DMS 273 (cell line): Measurements from ENCODE around the gene SGMS1.
"Not testable (repeated sequence)": the region's sequence is repeated elsewhere in the genome, so short reads cannot be mapped to it uniquely, and the experiment has no call there.

Experiments
- DNase-seq: peaks from one replicate; lab custom pipeline; 2025; ENCODE audit not compliant: unreplicated experiment; lab: John Stamatoyannopoulos, UW

The SGMS1 gene

DNA sequence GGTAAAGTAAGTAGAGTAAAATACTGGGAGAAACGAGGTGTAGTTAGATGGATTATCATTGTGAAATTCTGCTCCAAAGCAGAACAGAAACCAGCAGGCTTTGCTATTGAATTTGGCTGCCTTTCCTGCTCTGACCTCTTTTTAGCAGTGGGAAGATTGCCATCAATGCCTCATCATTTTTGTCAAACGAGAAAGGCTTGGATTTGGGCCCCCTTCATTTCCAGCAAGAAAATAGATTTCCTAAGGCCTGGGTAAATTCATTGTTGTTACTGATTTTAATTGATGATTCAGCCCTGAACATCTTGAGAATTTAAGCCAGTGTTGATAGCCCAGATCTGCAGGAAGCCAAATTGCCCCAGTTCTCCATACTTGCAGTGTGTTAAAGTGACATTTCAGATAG, 337.2 kb downstream of the SGMS1 start:
- no peak for DNase-seq

DNA sequence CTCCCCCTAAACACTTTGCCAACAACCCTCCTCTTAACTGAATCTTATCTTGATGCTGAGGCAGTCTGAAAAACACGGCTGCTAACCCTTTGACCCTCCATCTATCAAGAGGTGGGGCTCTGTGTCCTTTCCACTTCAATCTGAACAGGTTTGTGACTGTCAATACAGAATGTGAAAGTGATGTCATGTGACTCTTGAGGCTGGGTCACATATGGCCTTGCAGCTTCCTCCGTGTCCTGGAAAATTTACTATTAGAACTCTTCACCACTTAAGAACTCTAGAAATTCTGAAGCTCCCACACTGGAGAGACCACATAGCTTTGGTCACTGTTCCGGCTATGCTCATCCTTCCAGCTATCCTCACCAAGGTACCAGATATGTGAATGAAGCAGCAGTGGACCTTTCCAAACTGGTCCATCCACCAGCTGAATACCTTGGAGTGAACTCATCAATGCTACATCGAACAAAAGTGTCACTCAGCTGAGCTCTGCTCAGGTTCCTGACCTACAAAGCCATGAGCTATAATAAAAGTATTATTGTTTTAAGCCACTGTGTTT, 341.7 kb downstream of the SGMS1 start:
- DNase-seq: no peak

DNA sequence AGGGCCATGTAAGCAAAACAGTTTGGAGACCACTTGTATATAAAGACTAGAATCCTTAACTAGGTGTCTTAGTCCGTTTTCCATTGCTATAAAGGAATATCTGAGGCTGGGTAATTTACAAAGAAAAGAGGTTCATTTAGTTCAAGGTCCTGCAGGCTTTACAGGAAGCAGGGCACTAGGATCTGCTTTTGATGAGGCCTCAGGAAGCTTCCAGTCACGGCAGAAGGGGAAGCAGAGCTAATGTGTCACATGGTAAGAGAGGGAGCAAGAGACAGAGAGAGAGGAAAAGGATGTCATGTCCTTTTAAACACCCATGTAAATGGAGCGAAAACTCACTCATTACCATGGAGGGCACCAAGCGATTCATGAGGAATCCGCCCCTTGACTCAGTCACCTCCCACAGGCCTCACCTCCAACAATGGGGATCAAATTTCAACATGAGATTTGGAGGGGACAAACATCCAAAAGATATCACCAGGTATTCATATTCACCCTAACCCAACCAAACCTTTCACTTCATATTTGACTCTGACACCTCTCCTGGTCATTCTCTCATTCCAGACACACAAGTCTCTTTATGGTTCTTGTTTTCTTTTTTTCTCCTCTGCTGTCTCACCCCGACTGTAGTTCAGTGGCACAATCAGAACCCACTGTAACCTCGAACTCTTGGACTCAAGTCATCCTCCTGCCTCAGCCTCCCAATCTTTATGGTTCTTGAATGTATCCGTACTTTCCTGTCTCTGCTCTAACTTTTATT, 342.4 kb downstream of the SGMS1 start:
- DNase-seq: no peak

DNA sequence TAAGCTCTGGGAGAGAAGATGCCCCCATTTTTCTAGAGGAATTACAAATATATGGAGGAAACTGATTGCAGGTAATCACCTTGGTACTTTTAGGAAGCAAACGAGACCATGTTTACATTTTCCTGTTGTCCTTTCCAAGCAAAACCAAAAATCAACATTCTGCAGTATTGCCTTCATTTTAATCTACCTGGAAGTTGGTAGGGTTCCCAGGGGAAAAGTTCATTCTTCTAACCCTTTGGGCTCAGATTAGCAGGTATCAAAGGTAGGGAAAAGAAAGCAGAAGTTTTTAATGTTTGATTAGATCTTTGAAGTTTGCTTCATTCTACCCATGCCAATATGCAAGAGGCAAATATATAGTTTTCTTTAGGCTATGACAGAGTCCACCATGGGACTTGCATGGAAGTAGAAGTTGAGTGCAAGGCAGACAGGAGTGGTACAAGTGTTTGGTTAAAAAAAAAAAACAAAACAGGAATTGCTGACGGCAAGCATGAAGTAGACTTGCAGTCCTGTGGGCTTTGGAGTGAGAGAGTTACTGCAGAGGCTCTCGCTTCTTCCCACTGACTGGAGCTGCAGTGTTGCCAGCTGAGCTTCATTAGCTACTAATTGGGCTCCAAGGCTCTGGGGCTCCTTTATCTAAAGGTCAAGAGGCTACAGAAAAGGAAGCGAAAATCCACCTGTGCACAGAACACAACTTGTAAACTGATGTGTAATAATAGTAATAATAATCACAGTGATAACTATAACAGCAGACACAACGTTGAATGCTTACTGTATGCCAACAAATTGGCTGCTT, 343.5 kb downstream of the SGMS1 start:
- no peak for DNase-seq

DNA sequence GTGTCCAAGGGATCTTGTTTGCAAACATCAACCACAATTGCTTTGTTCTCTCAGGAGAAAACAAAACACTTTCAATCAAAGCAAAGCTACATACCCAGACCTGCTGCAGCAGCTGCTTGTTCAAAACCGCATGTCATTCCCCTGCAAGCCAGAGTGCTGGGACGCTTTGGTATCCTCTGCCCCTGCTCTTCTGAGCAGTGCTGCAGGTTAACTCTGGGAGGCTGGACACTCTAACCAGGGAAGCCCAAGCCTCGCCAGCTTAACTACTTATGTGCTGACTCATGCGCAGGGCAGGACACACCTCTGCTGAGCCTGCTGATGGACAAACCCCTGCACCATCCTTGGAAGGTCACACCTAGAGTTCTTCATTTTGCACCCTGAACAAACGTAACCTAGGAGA, 344.3 kb downstream of the SGMS1 start:
- no peak for DNase-seq

DNA sequence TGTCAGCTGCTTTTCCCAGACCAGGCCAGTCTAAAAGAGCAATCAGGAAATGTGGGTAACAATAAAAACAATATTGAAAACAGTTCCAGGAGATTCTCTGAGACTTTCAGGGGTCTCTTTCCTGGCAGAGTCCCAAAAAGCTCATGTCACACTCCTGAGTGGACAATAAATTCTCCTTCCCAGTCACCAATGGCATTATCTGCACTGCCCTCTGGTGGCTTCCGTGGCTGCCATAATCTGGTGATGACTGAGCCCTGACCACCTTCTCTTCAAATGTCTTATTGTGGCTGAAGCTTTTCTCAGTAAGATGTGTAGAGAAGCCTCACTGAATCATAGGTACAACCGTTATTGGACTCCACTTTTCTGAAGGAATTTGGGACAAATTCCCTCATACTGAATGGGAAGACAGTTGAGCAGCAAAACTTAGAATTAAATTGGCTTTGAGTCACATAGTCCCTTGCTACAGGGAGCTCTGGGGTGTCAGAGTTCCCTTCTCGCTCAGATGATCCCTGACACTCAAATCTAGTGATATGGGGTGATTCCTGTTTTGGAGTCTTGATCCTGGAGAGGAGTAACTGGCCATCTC, 348.0 kb downstream of the SGMS1 start:
- peak; percentile 41 for DNase-seq

DNA sequence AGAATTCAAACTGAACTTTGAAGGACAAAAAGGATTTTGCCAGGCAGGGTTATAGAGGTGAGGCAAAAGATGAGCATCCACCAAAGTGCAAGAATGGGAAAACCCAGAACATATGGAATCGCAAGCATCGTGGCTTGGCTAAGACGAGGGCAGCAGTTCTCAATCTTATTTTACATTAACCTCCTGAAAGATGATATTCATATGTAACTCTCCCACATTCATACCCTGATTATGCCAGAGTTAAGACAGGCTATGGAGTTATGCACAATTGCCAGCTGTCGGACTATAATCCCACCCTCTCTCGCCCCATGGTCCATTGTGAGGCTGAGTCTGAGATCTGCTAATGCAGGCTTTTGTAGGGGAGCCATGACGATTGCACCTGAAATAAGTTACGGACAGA, 351.2 kb downstream of the SGMS1 start:
- DNase-seq: no peak

DNA sequence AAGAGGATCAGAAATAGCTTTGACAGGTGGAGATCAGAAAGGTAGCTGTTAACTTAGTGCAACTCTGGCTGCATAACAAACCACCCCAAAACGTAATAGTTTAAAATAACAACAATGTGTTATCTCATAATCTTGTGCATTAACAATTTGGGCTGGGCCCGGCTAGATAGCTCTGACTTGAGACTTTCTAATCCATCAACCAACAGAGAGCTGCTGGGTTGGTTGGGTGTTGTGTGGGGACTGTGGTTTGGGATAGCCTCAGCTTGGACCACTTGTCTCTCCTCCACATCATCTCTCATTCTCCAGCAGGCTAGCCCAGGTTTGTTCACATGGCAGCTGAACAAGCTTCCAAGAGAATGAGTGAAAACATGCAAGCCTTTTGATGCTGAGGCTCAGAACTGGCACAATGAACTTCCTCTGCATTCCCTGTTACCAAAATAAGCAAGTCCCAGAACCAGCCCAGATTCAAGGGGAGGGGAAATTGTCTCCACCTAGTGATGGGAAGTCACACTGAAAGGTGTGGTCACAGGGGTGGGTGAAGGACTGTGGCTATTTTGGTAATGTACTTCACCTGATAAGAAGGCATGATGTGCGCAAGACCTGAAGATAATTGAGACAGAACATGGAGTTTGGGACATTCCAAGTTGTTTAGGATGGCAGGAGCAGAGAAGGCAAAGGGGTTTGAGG, 352.0 kb downstream of the SGMS1 start:
- DNase-seq: no peak

DNA sequence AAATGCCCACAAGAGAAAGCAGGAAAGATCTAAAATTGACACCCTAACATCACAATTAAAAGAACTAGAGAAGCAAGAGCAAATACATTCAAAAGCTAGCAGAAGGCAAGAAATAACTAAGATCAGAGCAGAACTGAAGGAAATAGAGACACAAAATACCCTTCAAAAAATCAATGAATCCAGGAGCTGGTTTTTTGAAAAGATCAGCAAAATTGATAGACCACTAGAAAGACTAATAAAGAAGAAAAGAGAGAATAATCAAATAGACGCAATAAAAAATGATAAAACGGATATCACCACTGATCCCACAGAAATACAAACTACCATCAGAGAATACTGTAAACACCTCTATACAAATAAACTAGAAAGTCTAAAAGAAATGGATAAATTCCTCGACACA, 355.9 kb downstream of the SGMS1 start:
- DNase-seq: not testable (repeated sequence)

DNA sequence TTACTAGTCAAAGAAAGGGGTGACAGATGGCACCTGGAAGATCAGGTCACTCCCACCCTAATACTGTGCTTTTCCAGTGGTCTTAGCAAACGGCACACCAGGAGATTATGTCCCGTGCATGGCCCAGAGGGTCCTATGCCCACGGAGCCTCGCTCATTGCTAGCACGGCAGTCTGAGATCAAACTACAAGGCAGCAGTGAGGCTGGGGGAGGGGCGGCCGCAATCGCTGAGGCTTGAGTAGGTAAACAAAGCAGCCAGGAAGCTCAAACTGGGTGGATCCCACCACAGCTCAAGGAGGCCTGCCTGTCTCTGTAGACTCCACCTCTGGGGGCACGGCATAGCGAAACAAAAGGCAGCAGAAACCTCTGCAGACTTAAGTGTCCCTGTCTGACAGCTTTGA, 361.1 kb downstream of the SGMS1 start:
- DNase-seq: not testable (repeated sequence)

DNA sequence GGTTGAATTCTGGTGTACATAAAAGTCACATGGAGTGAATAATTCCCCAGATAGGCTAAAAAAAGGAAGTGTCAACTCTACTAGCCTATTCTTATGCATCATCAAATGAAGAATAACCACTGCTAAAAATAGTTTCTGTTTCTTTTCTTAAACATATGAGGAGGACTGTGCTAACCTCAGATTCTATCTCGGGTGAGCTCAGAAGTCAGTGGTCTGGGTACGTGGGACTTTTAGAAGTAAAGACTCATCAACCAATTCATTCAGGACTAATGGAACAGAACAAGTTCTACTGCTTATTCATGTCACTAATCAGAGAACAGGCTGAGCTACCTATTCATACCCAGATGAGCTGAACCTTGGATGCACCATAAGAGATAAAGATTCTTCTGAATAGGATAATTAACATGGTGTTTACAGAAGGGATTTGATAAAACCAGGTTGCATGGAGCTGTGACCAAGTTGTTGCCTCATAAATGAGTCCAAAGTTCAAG, 362.9 kb downstream of the SGMS1 start:
- DNase-seq: no peak
